NCI-H128 (cell line): ENCODE measurements around the gene PTPMT1.
"Not testable (repeated sequence)": the region's sequence is repeated elsewhere in the genome, so short reads cannot be mapped to it uniquely, and the experiment has no call there.

ENCODE experiments used
- DNase-seq: peaks from one replicate; lab custom pipeline; 2025; ENCODE audit not compliant: unreplicated experiment; lab: John Stamatoyannopoulos, UW

PTPMT1 gene

GRCh38 chr11:47565340-47566148, at the start of gene PTPMT1:
Gene PTPMT1, plus strand, starts transcription at chr11:47565599. Its CDS starts 24 bp downstream, at chr11:47565623.
- no peak for DNase-seq

GRCh38 chr11:47516155-47516554, 49.2 kb upstream of the PTPMT1 start:
- no peak for DNase-seq

- no peak for DNase-seq
Observed at GRCh38 chr11:47516984-47517853, 48.2 kb upstream of the PTPMT1 start.

- DNase-seq: no peak
Observed at GRCh38 chr11:47518212-47518964, 47.0 kb upstream of the PTPMT1 start.

- DNase-seq: no peak
Observed at GRCh38 chr11:47523490-47524225, 41.7 kb upstream of the PTPMT1 start.

- DNase-seq: no peak
Observed at GRCh38 chr11:47524291-47524874, 41.0 kb upstream of the PTPMT1 start.

- not testable (repeated sequence) for DNase-seq
Observed at GRCh38 chr11:47526032-47526431, 39.4 kb upstream of the PTPMT1 start.

- no peak for DNase-seq
Observed at GRCh38 chr11:47527186-47527585, 38.2 kb upstream of the PTPMT1 start.

- no peak for DNase-seq
Observed at GRCh38 chr11:47529951-47530350, 35.4 kb upstream of the PTPMT1 start.

- not testable (repeated sequence) for DNase-seq
Observed at GRCh38 chr11:47530721-47531120, 34.7 kb upstream of the PTPMT1 start.

- no peak for DNase-seq
Observed at GRCh38 chr11:47531666-47532065, 33.7 kb upstream of the PTPMT1 start.

GRCh38 chr11:47532597-47533213, 32.7 kb upstream of the PTPMT1 start:
- no peak for DNase-seq

- DNase-seq: no peak
Observed at GRCh38 chr11:47533690-47534151, 31.7 kb upstream of the PTPMT1 start.

- DNase-seq: no peak
Observed at GRCh38 chr11:47534704-47535251, 30.6 kb upstream of the PTPMT1 start.

- no peak for DNase-seq
Observed at GRCh38 chr11:47536915-47537314, 28.5 kb upstream of the PTPMT1 start.

GRCh38 chr11:47538741-47539565, 26.4 kb upstream of the PTPMT1 start:
- no peak for DNase-seq

- DNase-seq: no peak
Observed at GRCh38 chr11:47539681-47540039, 25.7 kb upstream of the PTPMT1 start.

GRCh38 chr11:47541070-47541469, 24.3 kb upstream of the PTPMT1 start:
- no peak for DNase-seq

GRCh38 chr11:47545298-47545697, 20.1 kb upstream of the PTPMT1 start:
- DNase-seq: no peak
